GM12872 (cell line): ENCODE measurements around the gene KRT35.

Source experiments
- CTCF ChIP-seq: IDR thresholded peaks from 3 replicates; pipeline ENCODE4 v1.5.1; 2011; ENCODE audit warnings: low read depth, mild to moderate bottlenecking, low read length, moderate library complexity; ENCODE audit not compliant: insufficient read depth

The KRT35 gene

DNA sequence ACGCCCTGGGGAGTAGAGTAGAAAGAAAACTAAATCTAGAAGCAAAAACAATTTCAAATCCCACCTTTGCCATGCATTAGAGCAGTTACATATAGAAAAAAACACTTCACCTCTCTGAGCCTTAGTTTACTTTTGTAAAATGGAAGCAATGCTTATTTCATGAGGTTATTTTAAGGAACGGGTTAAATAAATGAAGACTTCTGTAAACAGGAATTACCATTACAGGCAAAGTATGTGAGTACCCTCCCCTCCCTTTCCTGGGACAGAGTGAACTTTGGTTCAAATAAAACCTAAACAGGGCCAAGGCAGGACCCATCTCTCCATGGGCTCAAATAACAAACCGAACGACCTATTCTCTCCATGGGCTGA is 42.3 kb upstream of the KRT35 start:
- no peak for TF ChIP-seq CTCF

- TF ChIP-seq CTCF = no peak
These were observed 41.6 kb upstream of the KRT35 start for GRCh38 chr17:41522301-41523224.

DNA sequence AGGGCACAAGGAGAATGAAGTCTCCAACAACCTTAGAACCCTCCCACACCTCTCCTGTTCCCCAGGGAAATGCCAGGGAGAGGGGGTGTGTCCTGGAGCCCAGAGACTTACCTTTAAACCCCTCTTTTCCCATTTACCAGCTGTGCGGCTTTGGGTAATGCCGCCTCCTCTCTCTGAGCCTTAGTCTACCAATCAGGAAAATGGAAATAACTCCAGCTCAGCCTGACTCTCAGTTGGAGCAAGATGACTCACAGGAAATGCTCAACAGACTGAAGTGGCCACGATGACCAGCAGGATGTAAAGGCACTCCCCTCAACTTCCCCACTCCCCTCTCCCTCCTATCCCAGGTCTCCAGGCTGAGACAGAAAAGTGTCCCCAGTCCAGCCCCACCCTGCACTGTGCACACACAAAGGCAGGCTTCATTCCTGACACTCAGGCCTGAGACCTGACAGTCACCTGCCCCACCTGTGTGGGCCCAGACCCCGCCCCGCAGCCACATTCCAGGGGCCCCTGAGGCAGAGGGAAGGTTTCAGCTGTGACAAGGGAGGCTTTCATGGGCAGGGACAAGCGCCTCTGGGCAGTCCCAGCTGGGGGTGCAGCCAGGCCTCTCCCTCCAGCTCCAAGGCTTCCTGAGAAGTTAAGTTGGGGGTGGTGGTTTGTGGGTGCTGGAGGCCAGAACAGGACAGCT is 40.8 kb upstream of the KRT35 start:
- no peak for TF ChIP-seq CTCF

- no peak for TF ChIP-seq CTCF
These were observed 40.0 kb upstream of the KRT35 start for GRCh38 chr17:41520821-41521521.

- no peak for TF ChIP-seq CTCF
These were observed 38.7 kb upstream of the KRT35 start for GRCh38 chr17:41519501-41520224.

- TF ChIP-seq CTCF = no peak
These were observed 38.0 kb upstream of the KRT35 start, which contains the start of gene KRT15 for GRCh38 chr17:41518789-41519449. TSS of gene KRT15 (minus strand) at chr17:41518890. CDS start at chr17:41518827, 63 bp downstream.
